ENCODE measurements around the gene UTP4. TPM values are rescaled to one million over a fixed set of nuclear protein-coding genes. Genes with fewer than 3 reads are reported as not detected.
A peak's percentile ranks its signal among the peaks of the same experiment; 100 is the strongest.

UTP4 gene
- total and polyA plus RNA-seq, 2 experiments from 2014 or later = 10.0 to 51.6 TPM

DNA sequence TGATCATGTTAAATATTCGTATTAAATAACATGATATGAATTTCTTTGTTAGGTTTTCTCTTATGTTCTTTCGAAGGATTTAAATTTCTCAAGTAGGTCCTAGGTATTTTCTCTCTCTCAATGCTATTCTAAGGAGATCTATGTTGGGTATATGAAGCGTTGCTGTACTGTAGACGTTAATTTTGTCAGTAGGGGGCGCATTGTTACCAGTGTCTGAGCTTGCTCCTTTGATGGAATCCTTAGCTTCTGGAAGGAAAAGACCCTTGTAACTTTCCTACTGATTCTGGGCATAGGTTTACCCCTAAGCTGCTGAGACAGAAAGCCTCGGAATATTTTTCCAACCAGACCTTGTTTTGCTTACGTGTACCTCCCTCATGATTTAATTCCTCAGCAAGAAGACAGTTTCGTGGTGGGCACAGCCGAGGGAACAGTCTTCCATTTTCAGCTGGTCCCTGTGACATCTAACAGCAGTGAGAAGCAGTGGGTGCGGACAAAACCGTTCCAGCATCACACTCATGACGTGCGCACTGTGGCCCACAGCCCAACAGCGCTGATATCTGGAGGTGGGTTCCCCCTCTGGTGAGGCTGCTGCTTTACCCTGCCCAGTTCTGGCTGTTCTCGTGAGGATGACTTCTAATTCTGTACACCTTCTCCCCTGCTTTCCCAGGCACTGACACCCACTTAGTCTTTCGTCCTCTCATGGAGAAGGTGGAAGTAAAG, 17.9 kb downstream of the UTP4 start:
- Histone ChIP-seq H3K4me3 (no peak overlapping the region), H3K4me1 (ENCODE audit: low read depth) (no peaks in the 10 kb centered on the region), H3K27ac (no peak overlapping the region), H3K36me3 (peaks cover 51% of the 10 kb centered on the region), H3K27me3 (no peaks in the 10 kb centered on the region), H3K9me3 (ENCODE audit: low read depth) (no peaks in the 10 kb centered on the region)
- TF ChIP-seq, protein P1, sequence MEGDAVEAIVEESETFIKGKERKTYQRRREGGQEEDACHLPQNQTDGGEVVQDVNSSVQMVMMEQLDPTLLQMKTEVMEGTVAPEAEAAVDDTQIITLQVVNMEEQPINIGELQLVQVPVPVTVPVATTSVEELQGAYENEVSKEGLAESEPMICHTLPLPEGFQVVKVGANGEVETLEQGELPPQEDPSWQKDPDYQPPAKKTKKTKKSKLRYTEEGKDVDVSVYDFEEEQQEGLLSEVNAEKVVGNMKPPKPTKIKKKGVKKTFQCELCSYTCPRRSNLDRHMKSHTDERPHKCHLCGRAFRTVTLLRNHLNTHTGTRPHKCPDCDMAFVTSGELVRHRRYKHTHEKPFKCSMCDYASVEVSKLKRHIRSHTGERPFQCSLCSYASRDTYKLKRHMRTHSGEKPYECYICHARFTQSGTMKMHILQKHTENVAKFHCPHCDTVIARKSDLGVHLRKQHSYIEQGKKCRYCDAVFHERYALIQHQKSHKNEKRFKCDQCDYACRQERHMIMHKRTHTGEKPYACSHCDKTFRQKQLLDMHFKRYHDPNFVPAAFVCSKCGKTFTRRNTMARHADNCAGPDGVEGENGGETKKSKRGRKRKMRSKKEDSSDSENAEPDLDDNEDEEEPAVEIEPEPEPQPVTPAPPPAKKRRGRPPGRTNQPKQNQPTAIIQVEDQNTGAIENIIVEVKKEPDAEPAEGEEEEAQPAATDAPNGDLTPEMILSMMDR (IDR thresholded peaks at IDR 0.05; ENCODE audit: low read depth, low read length) = peak; percentile 78
- peak; percentile 88 for DNase-seq (ENCODE audit: low read depth in 1 of 2, low spot score in 1 of 2)

DNA sequence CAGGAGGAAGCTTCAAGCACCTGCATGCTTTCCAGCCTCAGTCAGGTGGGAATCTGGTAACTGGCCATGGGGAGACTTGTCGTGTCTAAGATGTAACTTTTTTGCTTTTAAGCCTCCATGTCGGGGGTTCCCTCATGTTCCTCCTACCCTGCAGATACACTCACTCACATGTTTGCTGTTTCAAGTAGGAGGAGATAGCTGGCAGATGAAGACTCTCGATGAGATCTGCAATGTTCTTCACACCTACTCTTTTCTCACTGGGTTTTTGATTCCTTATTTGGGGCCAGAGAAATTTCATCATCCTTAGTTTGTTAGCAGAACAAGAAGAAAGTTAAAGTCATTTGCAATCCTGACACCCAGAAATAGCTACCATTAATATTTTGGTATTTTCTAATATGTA, 24.7 kb downstream of the UTP4 start:
- no peak for DNase-seq (ENCODE audit: low read depth in 1 of 2, low spot score in 1 of 2)
- peaks cover 65% of the 10 kb centered on the region for H3K36me3 ChIP-seq

DNA sequence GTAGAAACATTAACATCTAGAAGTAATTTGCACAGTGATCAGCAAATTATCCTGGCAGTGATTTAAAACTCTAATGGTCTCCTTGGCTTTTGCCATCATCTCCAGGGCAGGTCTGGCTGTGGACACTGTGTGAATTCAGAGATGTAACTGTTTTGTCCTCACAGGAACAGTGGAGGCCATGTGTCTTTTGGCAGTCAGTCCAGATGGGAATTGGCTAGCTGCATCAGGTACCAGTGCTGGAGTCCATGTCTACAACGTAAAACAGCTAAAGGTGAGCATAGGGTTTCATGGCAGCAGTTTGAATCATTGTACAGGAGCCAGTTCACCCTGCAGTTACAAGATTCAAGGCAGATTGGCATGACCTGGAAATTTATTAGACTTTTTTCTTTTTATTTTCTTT, 27.7 kb downstream of the UTP4 start:
- Histone ChIP-seq H3K36me3 (peaks cover 51% of the 10 kb centered on the region), H3K9me3 (ENCODE audit: low read depth) (no peaks in the 10 kb centered on the region), H3K4me3 (no peak overlapping the region), H3K4me1 (ENCODE audit: low read depth) (no peaks in the 10 kb centered on the region), H3K27me3 (no peaks in the 10 kb centered on the region), H3K27ac (no peak overlapping the region)
- no peak for DNase-seq (ENCODE audit: low read depth in 1 of 2, low spot score in 1 of 2)
- TF ChIP-seq, protein P1 (IDR thresholded peaks at IDR 0.05; ENCODE audit: low read depth, low read length) = no peak

More for the DNA sequence above, 24.7 kb downstream of the UTP4 start:
- H3K27ac ChIP-seq = no peak overlapping the region
- no peaks in the 10 kb centered on the region for H3K27me3 ChIP-seq
- no peaks in the 10 kb centered on the region for H3K9me3 ChIP-seq (ENCODE audit: low read depth)
- TF ChIP-seq, protein P1 (IDR thresholded peaks at IDR 0.05; ENCODE audit: low read depth, low read length) = no peak
- H3K4me1 ChIP-seq (ENCODE audit: low read depth) = no peaks in the 10 kb centered on the region
- no peak overlapping the region for H3K4me3 ChIP-seq

DNA sequence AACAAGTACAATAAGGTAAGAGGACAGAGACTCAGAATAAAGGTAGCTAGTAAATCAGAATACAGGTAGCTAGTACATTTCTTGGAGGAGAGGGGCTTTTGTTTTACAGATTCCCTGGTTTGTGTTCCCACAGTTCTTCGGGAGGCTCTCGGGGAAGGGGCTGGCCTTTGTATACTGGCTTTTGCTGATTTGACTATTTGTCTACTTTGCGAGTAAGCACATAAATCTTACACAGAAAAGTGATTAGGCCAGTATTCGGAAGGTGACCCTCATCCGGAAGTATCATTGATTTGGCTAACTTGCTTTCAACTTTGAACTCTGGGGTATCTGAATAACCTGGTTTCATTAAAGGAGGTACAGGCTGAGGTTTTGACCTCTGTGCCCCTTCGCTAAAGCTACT, 33.1 kb downstream of the UTP4 start:
- TF ChIP-seq, protein P1 (IDR thresholded peaks at IDR 0.05; ENCODE audit: low read depth, low read length) = no peak
- peak overlapping the region; percentile 64 for H3K27ac ChIP-seq
- no peaks in the 10 kb centered on the region for H3K9me3 ChIP-seq (ENCODE audit: low read depth)
- no peak overlapping the region for H3K4me3 ChIP-seq
- no peaks in the 10 kb centered on the region for H3K27me3 ChIP-seq
- H3K36me3 ChIP-seq = peaks cover 50% of the 10 kb centered on the region
- DNase-seq (ENCODE audit: low read depth in 1 of 2, low spot score in 1 of 2) = no peak
- H3K4me1 ChIP-seq (ENCODE audit: low read depth) = peaks cover 12% of the 10 kb centered on the region

DNA sequence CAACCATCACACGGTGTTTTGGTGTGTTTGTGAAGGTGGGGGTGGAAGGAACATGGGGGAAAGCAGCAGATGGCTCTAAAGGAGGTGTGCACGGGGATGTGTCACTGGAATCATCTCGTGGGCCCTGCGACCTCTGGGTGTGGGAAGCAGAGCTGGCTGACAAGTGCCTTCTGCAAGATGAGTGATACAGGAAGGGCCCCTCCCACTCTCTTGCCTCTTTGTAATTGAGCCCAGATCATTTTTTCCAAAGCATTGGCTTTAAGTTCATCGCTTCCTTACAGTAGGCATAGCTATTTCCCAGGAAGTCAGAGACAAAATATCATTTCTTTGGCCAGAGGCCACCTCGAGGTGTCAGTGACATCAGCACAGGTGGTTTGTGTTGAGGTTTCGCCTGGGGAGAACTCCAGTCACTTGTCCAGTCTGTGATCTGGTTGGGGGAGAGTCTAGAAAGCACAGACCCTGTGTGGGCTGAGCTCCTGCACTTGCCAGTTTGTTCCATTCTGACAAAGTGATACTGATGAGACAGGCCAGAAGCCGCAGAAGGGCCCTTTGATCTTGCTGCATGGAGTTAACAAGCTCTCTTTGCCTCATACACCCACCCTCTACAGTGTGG, 33.9 kb downstream of the UTP4 start:
- DNase-seq (ENCODE audit: low read depth in 1 of 2, low spot score in 1 of 2) = peak; percentile 33 to 58
- Histone ChIP-seq H3K27ac (peak overlapping the region; percentile 64), H3K36me3 (peaks cover 46% of the 10 kb centered on the region), H3K27me3 (no peaks in the 10 kb centered on the region), H3K4me3 (no peak overlapping the region), H3K4me1 (ENCODE audit: low read depth) (peaks cover 12% of the 10 kb centered on the region), H3K9me3 (ENCODE audit: low read depth) (no peaks in the 10 kb centered on the region)
- TF ChIP-seq, protein P1 (IDR thresholded peaks at IDR 0.05; ENCODE audit: low read depth, low read length) = no peak
